Naive thymus-derived CD4-positive, alpha-beta T cell (primary cell): ENCODE measurements around the gene RASL12. TPM values are rescaled to one million over a fixed set of nuclear protein-coding genes. Genes with fewer than 3 reads are reported as not detected.

Experiments used
- ATAC-seq: fragments of 150-1000 bp; cut with Tn5 transposase; 2 replicates; pipeline ENCODE4 v1.10.0; 2021; ENCODE audit warnings: mild to moderate bottlenecking, moderate library complexity
- CTCF ChIA-PET: fragments of 350-600 bp; sonication (Branson Sonifier 250); formaldehyde crosslinking; loops from one replicate; lab custom pipeline; 2021; ENCODE audit warnings: antibody characterized with exemption; lab: Charles Lee
- POLR2A ChIA-PET: fragments of 350-600 bp; sonication (Branson Sonifier 250); formaldehyde crosslinking; loops from one replicate; lab custom pipeline; 2021; ENCODE audit warnings: antibody characterized with exemption, inconsistent platforms; lab: Charles Lee
- DNase-seq, 9 donors: peaks; one replicate each; pipeline versions ENCODE4 v3.0.0 to v3.0.0-alpha.2; 2020 to 2022; ENCODE audit warnings: mixed read lengths in 1 of 9
- H3K27ac ChIP-seq: one replicate; pipeline ENCODE4 v1.7.0; 2013; ENCODE audit warnings: mild to moderate bottlenecking, low read depth, low read length, moderate library complexity
- H3K27me3 ChIP-seq, 2 donors: one replicate each; pipeline ENCODE4 v1.7.0; 2013; ENCODE audit warnings: low read length in 2 of 2, mild to moderate bottlenecking in 2 of 2, moderate library complexity in 2 of 2; ENCODE audit not compliant: control insufficient read depth in 2 of 2, insufficient read depth in 2 of 2
- H3K36me3 ChIP-seq, 3 experiments: 1 replicate in 2 of 3; 2 replicates in 1 of 3; pipeline ENCODE4 v1.7.0; 2013; ENCODE audit warnings: low read length in 3 of 3, mild to moderate bottlenecking in 3 of 3, moderate library complexity in 1 of 3; ENCODE audit not compliant: insufficient read depth in 3 of 3, control insufficient read depth in 2 of 3
- H3K4me1 ChIP-seq, 2 donors: one replicate each; pipeline ENCODE4 v1.7.0; 2013; ENCODE audit warnings: low read length in 2 of 2, mild to moderate bottlenecking in 2 of 2, moderate library complexity in 1 of 2; ENCODE audit not compliant: control insufficient read depth in 2 of 2, insufficient read depth in 2 of 2
- H3K4me3 ChIP-seq: 2 replicates; pipeline ENCODE4 v1.7.0; 2013; ENCODE audit warnings: mild to moderate bottlenecking, low read length
- H3K9me3 ChIP-seq, 3 experiments: 1 replicate in 2 of 3; 2 replicates in 1 of 3; pipeline ENCODE4 v1.7.0; 2013; ENCODE audit warnings: low read length in 3 of 3; ENCODE audit not compliant: control insufficient read depth in 2 of 3
- H3K27ac Mint-ChIP-seq, 9 donors: one replicate each; pipeline ENCODE4 v1.8.0; 2020 to 2022; ENCODE audit warnings: mixed read lengths in 9 of 9, mild to moderate bottlenecking in 8 of 9, moderate library complexity in 5 of 9, inconsistent platforms in 2 of 9
- H3K27me3 Mint-ChIP-seq, 5 donors: one replicate each; pipeline ENCODE4 v1.8.0; 2021 to 2022; ENCODE audit warnings: mixed read lengths in 5 of 5, mild to moderate bottlenecking in 1 of 5
- H3K36me3 Mint-ChIP-seq, 5 donors: one replicate each; pipeline ENCODE4 v1.8.0; 2020 to 2022; ENCODE audit warnings: mixed read lengths in 5 of 5, mild to moderate bottlenecking in 3 of 5, inconsistent platforms in 1 of 5
- H3K4me1 Mint-ChIP-seq, 7 donors: one replicate each; pipeline ENCODE4 v1.8.0; 2020 to 2022; ENCODE audit warnings: mixed read lengths in 7 of 7, mild to moderate bottlenecking in 3 of 7, inconsistent platforms in 1 of 7
- H3K4me3 Mint-ChIP-seq, 10 donors: one replicate each; pipeline ENCODE4 v1.8.0; 2020 to 2022; ENCODE audit warnings: mild to moderate bottlenecking in 10 of 10, mixed read lengths in 10 of 10, moderate library complexity in 6 of 10, inconsistent platforms in 2 of 10
- H3K9me3 Mint-ChIP-seq, 11 donors: one replicate each; pipeline ENCODE4 v1.8.0; 2020 to 2022; ENCODE audit warnings: mixed read lengths in 11 of 11, mild to moderate bottlenecking in 4 of 11, inconsistent platforms in 1 of 11, moderate library complexity in 1 of 11
- intact Hi-C, 2 donors: fragments of 100-400 bp; cut with micrococcal nuclease; formaldehyde crosslinking; loops; one replicate each; pipeline ENCODE4 v1.15.1; 2023
- polyA plus RNA-seq, 2 donors: library from polyadenylated mRNA; unstranded; fragments of 300-500 nt; fragmentation: Illumina TruSeq; gene quantifications; one replicate each; pipeline ENCODE4 v1.2.3, GENCODE V29; 2021
- total RNA-seq, 6 experiments: library from RNA in 5 of 6; stranded (reverse) in 5 of 6; gene quantifications; 1 replicate in 5 of 6; 2 replicates in 1 of 6; pipeline ENCODE4 v1.2.3 and lab custom pipeline; 2021 to 2026

Gene RASL12
- total and polyA plus RNA-seq, 7 experiments from 2014 or later: not detected

DNA sequence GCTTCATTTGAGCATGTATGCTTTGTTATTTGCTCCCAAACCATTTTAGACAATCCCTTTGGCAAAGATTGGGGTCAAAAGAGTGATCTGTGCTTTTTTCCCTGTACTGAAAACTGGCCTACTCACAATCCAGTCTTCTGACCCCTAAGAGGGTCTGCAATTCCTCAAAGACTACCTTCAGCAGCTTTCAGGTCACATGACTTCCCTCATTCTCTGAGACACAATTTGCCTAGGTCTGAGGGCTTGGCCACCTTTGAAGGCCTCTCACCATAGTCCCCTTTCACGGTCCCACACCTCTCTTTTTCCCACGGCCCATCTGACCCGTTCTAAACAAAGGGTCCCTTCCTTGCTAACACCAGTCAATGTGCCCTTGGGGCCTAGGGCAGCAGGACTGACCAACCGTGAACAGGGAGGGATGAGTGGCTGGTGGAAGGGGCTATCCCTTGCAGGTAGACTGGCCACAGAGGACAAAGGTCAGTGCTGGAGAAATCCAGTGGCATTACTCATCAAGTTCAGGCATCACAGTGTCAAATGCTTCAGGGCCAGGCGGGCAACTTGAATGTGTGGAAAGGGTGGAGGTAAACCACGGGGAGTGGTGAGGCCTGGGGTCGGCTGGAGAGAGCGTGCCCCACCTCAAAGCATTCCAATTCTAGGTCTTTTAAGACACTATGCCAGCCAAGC lies 10.8 kb downstream of the RASL12 start:
- ATAC-seq (no peak), DNase-seq (no peak)
- Histone ChIP-seq H3K9me3 (no peaks in the 10 kb centered on the region), H3K4me1 (no peaks in the 10 kb centered on the region), H3K4me3 (no peak overlapping the region), H3K36me3 (no peaks in the 10 kb centered on the region), H3K27me3 (no peaks in the 10 kb centered on the region), H3K27ac (no peak overlapping the region)
- intact Hi-C loops: no loop called here
- CTCF ChIA-PET: no interaction called here
- H3K27me3 Mint-ChIP-seq: no peaks in the 10 kb centered on the region
- H3K4me1 Mint-ChIP-seq: peaks cover 0 to 9% (median 0%) of the 10 kb centered on the region in 7 donors
- H3K36me3 Mint-ChIP-seq: no peaks in the 10 kb centered on the region
- H3K27ac Mint-ChIP-seq: no peak overlapping the region
- H3K4me3 Mint-ChIP-seq: no peak overlapping the region
- peaks cover 0 to 5% (median 0%) of the 10 kb centered on the region in 11 donors for H3K9me3 Mint-ChIP-seq
- POLR2A ChIA-PET: no interaction called here

GRCh38 chr15:65056106-65056505 lies 11.7 kb downstream of the RASL12 start:
- Mint-ChIP-seq H3K4me1 (peaks cover 0 to 9% (median 0%) of the 10 kb centered on the region in 7 donors), H3K9me3 (peaks cover 0 to 5% (median 0%) of the 10 kb centered on the region in 11 donors), H3K36me3 (no peaks in the 10 kb centered on the region), H3K27ac (no peak overlapping the region), H3K27me3 (no peaks in the 10 kb centered on the region), H3K4me3 (no peak overlapping the region)
- intact Hi-C loops: no loop called here
- ATAC-seq (no peak), DNase-seq (no peak)
- H3K36me3 ChIP-seq: no peaks in the 10 kb centered on the region
- H3K9me3 ChIP-seq: no peaks in the 10 kb centered on the region
- no peak overlapping the region for H3K4me3 ChIP-seq
- no peaks in the 10 kb centered on the region for H3K4me1 ChIP-seq
- CTCF ChIA-PET: interaction anchor here (0.6 to 0.9 kb wide), 2 partner anchors 22 to 63 kb away, joined by 4 read pairs; no protein-coding TSS in a partner anchor
- POLR2A ChIA-PET: interaction anchor here (1.7 kb wide), 1 partner anchor 241 kb away, joined by 6 read pairs; no protein-coding TSS in a partner anchor
- H3K27me3 ChIP-seq: no peaks in the 10 kb centered on the region
- no peak overlapping the region for H3K27ac ChIP-seq

GRCh38 chr15:65055201-65055870 lies 12.5 kb downstream of the RASL12 start:
- Mint-ChIP-seq H3K36me3 (no peaks in the 10 kb centered on the region), H3K27ac (no peak overlapping the region), H3K27me3 (no peaks in the 10 kb centered on the region), H3K4me3 (no peak overlapping the region), H3K4me1 (peaks cover 0 to 10% (median 2%) of the 10 kb centered on the region in 7 donors), H3K9me3 (peaks cover 0 to 4% (median 0%) of the 10 kb centered on the region in 11 donors)
- Histone ChIP-seq H3K27me3 (no peaks in the 10 kb centered on the region), H3K36me3 (no peaks in the 10 kb centered on the region), H3K9me3 (no peaks in the 10 kb centered on the region), H3K4me3 (no peak overlapping the region), H3K27ac (no peak overlapping the region), H3K4me1 (no peaks in the 10 kb centered on the region)
- DNase-seq (no peak), ATAC-seq (no peak)
- intact Hi-C loops: loop anchor here in 1 of 2 donors (2.0 kb wide), 2 partner anchors 249 to 329 kb away; partner anchors contain the start of gene RNU5B-1
- ChIA-PET CTCF (interaction anchor here (0.6 to 1.0 kb wide), 5 partner anchors 21 to 262 kb away, joined by 3 to 4 read pairs (median 3); no protein-coding TSS in a partner anchor), POLR2A (interaction anchor here (1.7 kb wide), 1 partner anchor 242 kb away, joined by 6 read pairs; no protein-coding TSS in a partner anchor)

DNA sequence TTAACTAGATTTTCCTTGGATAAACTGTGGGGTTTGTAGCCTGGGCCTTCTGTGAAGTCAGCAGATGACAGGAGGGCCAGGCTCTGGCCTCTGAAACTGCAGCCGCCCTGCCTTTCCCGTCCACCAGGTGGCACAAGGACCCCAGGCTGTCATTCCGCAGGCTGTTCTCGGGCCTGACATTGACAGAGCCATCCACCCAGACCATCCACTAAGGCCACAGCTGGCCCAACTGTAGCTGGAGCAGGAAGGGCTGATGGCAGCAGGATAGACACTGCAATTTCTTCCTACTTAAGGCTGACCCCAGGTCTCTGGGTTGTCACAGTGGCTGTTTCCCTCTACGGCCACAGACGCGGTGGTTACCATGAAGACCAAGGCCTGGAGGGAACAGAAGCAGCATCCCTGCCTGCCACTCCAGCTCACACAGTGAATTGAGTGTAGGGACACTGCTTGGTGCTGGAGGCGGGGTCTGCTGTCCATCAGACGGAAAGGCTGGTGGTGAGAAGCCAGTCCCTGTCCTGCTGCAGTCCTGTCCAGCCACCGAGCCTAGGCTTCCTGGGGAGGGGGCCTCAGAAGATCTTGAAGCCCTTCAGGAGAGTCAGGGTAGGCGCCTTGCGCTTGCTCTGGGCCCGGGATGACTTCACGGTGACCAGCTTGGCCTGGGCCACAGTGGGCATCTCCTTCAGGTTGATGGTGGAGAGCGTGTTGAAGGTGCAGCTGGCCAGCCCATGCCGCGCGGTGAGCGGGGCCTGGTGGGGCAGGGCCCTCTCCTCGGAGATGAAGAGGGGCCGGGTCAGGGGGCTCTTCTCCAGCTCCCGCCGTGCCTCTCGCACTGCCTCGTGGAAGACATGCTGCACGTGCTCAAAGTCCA lies 13.2 kb downstream of the RASL12 start:
- peaks cover 0 to 3% (median 0%) of the 10 kb centered on the region in 5 donors for H3K27me3 Mint-ChIP-seq
- ATAC-seq: peak; percentile 50

GRCh38 chr15:65052956-65053355 lies 14.8 kb downstream of the RASL12 start:
- Histone ChIP-seq H3K27ac (no peak overlapping the region), H3K9me3 (no peaks in the 10 kb centered on the region), H3K27me3 (no peaks in the 10 kb centered on the region), H3K36me3 (no peaks in the 10 kb centered on the region), H3K4me3 (no peak overlapping the region), H3K4me1 (peaks cover 4 to 11% of the 10 kb centered on the region in 2 donors)
- H3K27ac Mint-ChIP-seq: no peak overlapping the region
- no peak for ATAC-seq
- H3K4me3 Mint-ChIP-seq: no peak overlapping the region
- no peaks in the 10 kb centered on the region for H3K9me3 Mint-ChIP-seq
- intact Hi-C loops: no loop called here
- H3K27me3 Mint-ChIP-seq: peaks cover 0 to 4% (median 0%) of the 10 kb centered on the region in 5 donors
- no peaks in the 10 kb centered on the region for H3K36me3 Mint-ChIP-seq
- no peak for DNase-seq
- ChIA-PET CTCF (interaction anchor here (0.7 kb wide), 1 partner anchor 336 kb away, joined by 3 read pairs; no protein-coding TSS in a partner anchor), POLR2A (no interaction called here)
- H3K4me1 Mint-ChIP-seq: peaks cover 0 to 21% (median 15%) of the 10 kb centered on the region in 7 donors

More for the DNA sequence above, 13.2 kb downstream of the RASL12 start:
- ChIA-PET CTCF (interaction anchor here (0.6 to 1.0 kb wide), 4 partner anchors 32 to 263 kb away, joined by 3 to 4 read pairs (median 3); no protein-coding TSS in a partner anchor), POLR2A (interaction anchor here (1.0 to 1.7 kb wide), 2 partner anchors 25 to 243 kb away, joined by 3 to 6 read pairs; no protein-coding TSS in a partner anchor)
- no peaks in the 10 kb centered on the region for H3K36me3 ChIP-seq
- H3K27me3 ChIP-seq: no peaks in the 10 kb centered on the region
- H3K27ac ChIP-seq: no peak overlapping the region
- H3K27ac Mint-ChIP-seq: no peak overlapping the region
- peak; percentile 21 to 58 (median 45) for DNase-seq
- H3K9me3 ChIP-seq: no peaks in the 10 kb centered on the region
- no peaks in the 10 kb centered on the region for H3K36me3 Mint-ChIP-seq
- H3K4me3 ChIP-seq: no peak overlapping the region
- no peak overlapping the region for H3K4me3 Mint-ChIP-seq
- intact Hi-C loops: loop anchor here (1.0 to 2.0 kb wide), 7 partner anchors 24 to 330 kb away; partner anchors contain the start of gene RNU5B-1 (in 2 of the 2)
- H3K4me1 Mint-ChIP-seq: peaks cover 0 to 16% (median 9%) of the 10 kb centered on the region in 7 donors
- peaks cover 0 to 4% of the 10 kb centered on the region in 2 donors for H3K4me1 ChIP-seq
- H3K9me3 Mint-ChIP-seq: no peaks in the 10 kb centered on the region

GRCh38 chr15:65051266-65051665 lies 16.5 kb downstream of the RASL12 start:
- peak overlapping the region in 3 of 10 donors; percentile 2 to 54 (median 23) for H3K4me3 Mint-ChIP-seq
- Histone ChIP-seq H3K27me3 (no peaks in the 10 kb centered on the region), H3K27ac (no peak overlapping the region), H3K9me3 (no peaks in the 10 kb centered on the region), H3K4me3 (no peak overlapping the region), H3K4me1 (peaks cover 4 to 11% of the 10 kb centered on the region in 2 donors), H3K36me3 (no peaks in the 10 kb centered on the region)
- no peaks in the 10 kb centered on the region for H3K36me3 Mint-ChIP-seq
- no peaks in the 10 kb centered on the region for H3K9me3 Mint-ChIP-seq
- ChIA-PET POLR2A (no interaction called here), CTCF (no interaction called here)
- peaks cover 0 to 21% (median 15%) of the 10 kb centered on the region in 7 donors for H3K4me1 Mint-ChIP-seq
- ATAC-seq: no peak
- peaks cover 0 to 10% (median 0%) of the 10 kb centered on the region in 5 donors for H3K27me3 Mint-ChIP-seq
- peak overlapping the region in 3 of 9 donors; percentile 22 to 59 (median 42) for H3K27ac Mint-ChIP-seq
- DNase-seq: no peak
- intact Hi-C loops: no loop called here
